Right lung (tissue), 5 donors: ENCODE results near the gene RAP1GAP2. TPM values are rescaled to one million over a fixed set of nuclear protein-coding genes. Genes with fewer than 3 reads are reported as not detected.
A peak's percentile ranks its signal among the peaks of the same experiment; 100 is the strongest.
"Not testable (repeated sequence)": the region's sequence is repeated elsewhere in the genome, so short reads cannot be mapped to it uniquely, and the experiment has no call there.

ENCODE experiments used
- DNase-seq, 2 donors: peaks; one replicate each; pipeline ENCODE4 v3.0.0-alpha.2; 2013
- polyA plus RNA-seq, 5 donors: library from polyadenylated mRNA; unstranded; fragments of 120-200 nt; gene quantifications; one replicate each; pipeline versions ENCODE4 v1.2.1 to v1.2.3, GENCODE V29; 2013; ENCODE audit warnings: inconsistent platforms in 1 of 5, low replicate concordance in 1 of 5; ENCODE audit not compliant: insufficient read length in 5 of 5, insufficient read depth in 1 of 5

Gene RAP1GAP2
- polyA plus RNA-seq, 5 donors = 7.3 to 10.7 (median 8.7) TPM

DNA sequence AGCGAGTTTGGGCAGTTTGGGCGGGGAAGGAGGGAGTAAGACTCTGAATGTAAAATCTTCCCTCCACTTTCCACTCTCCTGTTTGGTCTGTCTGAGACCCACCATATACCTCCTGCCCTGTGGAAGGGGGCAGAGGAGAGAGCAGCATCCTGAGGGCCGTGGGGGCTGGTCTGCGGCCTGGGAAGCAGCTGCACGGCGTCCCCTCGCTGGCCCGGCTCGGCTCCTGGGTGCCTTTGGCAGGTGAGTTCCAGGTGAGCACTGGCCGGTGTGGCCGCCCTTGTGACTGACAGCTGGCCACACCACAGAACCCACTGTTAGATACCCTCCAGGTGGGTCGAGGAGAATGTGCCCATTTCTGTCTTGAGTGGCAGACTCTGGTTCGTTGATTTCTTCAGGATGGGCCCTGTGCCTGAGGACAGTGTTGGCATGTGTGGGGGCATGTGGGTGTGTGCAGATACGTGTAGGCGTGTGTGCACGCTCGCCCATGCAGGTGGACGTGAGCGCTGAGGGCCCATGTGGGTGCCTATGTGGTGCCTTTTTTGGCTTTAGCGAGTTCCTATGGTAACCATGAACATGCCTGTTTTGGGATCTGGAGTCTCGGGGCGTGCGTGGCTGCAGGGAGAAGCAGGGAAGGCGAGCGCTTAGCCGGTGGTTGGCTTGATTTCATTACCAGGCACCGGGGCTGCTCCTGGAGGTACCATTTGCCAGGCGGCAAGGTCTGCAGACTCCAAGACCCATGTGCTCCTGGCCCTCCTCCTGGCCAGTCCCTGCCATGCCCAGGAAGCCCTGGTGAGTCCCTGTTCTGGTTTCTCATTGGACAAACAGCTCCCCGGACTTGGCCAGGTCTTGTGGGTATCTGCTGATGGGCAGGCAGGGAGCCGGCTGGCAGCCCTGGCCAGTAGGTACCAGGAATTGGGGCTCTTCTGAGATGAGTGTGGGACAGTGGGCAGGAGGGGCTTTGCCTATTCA is 12.4 kb downstream of the RAP1GAP2 start:
- DNase-seq = no peak

DNA sequence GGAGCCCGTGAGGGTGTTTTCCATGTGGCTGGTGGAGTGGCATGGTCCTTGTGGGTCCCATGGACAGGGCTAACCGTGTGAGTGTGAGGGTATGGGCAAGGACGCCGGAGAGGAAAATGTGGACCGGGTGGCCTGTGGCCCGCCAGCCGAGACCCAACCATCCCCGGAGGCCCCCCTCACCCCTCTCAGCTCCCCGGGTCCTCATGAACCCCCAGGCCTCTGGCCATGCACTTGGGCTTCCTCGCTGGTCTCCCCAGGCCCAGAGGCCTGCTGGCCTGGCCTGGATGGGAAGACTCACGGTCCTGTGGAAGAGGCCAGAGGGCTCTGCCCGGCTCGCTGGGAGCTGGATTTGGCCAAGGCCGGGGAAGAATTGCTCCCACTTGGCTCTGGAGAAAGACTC is 13.1 kb downstream of the RAP1GAP2 start:
- DNase-seq = no peak

DNA sequence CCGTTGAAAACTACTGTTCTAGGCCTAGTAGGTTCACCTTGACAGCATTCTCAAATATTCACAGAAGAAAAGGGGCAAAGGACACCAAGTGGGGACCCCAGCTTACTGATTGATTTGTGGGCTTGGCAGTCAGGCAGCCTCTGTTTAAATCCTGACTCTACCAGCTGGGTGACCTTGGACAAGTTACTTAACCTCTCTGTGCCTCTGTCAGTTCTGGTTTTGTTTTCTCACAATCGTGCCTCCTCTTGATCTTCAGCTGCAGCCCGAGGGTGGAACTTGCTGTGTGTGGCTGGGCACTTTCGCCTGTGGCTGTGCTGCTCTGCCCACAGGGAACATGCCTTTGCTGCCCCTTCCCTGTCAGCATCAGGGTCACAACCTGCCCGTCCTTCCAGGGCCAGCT is 17.8 kb downstream of the RAP1GAP2 start:
- DNase-seq = no peak

DNA sequence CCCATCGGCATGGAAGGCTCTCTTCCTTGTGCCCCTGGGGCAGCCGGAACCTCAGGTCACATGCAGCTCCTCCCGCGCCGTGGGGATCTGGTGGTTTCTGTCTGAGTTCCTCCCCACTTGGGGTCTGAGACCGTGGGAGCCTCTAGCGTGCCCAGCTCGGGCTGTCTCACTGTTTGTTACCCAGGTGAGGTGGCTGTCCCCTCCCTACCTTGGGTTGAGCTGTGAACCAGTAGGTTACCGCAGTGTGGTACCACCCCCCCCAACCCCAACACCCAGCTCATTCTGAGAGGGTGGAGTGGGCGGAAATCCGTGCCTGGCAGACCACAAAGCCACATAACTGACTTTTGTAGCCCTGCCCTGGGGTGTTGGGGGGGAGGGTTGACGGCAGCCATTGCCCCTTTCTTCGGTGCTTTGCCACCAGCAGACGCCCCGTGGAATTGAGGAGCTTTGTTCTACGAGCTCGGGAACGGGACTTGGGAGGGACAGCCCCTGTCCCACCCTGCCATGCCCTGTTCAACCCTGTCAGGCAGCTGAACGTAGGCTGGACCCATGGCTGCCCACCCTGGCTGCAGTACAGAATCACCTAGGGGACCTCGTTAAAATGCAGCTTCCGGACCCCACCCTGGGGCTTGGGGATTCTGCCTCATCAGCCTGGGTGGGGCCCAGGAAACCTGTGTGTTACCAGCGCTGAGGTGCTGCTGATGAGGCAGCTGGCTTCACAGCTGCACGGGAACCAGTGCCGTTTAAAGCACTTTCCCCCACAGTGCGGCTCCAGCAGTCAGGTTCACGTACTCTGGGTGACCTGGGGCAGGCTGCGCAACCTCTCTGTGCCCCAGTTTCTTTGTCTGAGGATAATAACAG is 18.5 kb downstream of the RAP1GAP2 start:
- DNase-seq = no peak

DNA sequence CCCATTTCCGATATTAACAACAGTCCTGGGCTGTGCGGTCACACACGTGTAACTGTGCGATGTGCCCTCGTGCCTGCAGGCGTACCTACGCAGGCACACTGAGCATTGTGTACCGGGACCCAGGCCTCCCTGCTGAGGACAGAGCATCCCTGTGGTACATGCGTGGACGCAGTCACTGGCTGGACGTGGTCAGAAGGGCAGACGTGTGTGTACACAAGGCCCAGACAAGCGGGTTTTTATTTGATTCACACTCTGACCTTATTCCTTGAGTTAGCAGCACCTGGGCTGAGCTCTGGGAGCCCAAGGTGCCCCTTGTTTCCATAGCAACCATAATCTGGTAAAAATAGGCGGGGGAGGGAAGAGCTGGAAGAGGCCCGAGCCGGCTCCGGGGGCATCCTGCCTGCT is 19.5 kb downstream of the RAP1GAP2 start:
- DNase-seq = no peak

DNA sequence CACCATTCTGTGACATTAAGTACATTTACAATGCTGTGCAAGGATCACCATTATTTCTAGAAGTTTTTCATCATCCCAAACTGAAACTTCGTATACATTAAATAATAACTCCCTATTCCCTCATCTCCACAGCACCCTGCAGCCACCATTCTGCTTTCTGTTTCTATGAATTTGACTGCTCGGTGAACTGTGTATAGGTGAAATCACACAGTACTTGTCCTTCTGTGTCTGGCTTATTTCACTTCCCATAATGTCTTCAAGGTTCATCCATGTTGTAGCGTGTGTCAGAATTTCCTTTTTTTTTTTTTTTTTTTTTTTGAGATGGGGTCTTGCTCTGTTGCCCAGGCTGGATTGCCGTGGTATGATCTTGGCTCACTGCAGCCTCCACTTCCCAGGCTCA is 20.4 kb downstream of the RAP1GAP2 start:
- no peak for DNase-seq

DNA sequence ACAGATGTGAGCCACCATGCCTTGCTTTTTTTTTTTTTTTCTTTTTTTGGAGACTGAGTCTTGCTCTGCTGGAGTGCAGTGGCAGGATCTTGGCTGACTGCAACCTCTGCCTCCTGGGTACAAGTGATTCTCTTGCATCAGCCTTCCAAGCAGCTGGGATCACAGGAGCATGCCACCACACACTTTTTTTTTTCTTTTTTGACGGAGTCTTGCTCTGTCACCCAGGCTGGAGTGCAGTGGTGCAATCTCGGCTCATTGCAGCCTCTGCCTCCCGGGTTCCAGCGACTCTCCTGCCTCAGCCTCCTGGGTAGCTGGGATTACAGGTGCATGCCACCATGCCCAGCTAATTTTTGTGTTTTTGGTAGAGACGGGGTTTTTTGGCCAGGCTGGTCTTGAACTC is 23.1 kb downstream of the RAP1GAP2 start:
- not testable (repeated sequence) for DNase-seq

DNA sequence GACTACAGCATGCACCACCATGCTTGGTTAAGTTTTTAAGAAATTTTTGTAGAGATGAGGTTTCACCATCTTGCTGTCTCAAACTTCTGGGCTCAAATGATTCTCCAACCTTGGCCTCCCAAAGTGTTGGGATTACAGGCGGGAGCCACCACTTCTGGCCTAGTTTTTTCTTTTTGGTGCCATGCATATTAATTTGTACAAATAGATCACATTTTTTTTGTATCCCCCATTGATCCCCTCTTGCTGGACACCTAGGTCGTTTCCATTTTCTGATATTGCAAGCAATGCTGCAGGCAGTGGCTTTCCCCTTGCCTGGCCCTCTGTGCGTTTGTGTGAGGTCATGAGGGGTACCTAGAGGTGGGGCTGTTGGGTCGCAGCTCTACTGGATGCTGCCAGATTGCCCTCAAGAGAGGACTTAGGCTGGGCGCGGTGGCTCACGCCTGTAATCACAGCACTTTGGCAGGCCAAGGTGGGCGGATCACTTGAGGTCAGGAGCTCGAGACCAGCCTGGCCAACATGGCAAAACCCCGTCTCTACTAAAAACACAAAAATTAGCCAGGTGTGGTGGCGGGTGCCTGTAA is 23.8 kb downstream of the RAP1GAP2 start:
- DNase-seq = no peak

DNA sequence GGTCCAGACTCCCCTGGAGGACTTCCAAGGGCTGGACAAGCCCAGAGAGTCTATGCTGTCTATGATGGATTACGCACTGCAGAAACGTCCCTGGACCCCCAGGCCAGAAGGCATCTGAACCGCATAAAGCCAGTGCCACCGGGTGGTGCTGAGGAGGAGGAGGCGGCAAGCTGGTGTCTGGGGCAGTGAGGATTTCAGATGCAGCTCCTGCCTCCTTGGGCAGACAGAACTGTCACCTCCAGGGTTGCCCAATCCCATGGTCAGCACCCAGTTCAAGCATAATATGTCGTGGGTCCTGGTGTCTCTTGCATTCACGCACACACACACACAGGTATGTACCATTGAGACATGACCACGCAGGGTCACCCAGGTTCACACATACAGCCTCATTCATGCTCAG is 25.6 kb downstream of the RAP1GAP2 start:
- DNase-seq = no peak

DNA sequence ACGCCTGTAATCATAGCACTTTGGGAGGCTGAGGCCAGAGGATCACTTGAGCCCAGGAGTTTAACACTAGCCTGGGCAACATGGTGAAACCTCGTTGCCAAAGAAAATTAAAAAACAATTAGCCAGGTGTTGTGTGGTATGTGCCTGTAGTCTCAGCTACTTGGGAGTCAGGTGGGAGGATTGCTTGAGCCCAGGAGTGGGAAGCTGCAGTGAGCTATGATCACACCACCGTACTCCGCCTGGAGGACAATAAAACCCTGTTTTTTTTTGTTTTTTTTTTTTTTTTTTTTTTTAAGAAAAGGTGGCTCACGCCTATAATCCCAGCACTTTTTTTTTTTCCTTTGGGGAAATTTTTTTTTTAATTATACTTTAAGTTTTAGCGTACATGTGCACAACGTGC is 26.1 kb downstream of the RAP1GAP2 start:
- DNase-seq = no peak

DNA sequence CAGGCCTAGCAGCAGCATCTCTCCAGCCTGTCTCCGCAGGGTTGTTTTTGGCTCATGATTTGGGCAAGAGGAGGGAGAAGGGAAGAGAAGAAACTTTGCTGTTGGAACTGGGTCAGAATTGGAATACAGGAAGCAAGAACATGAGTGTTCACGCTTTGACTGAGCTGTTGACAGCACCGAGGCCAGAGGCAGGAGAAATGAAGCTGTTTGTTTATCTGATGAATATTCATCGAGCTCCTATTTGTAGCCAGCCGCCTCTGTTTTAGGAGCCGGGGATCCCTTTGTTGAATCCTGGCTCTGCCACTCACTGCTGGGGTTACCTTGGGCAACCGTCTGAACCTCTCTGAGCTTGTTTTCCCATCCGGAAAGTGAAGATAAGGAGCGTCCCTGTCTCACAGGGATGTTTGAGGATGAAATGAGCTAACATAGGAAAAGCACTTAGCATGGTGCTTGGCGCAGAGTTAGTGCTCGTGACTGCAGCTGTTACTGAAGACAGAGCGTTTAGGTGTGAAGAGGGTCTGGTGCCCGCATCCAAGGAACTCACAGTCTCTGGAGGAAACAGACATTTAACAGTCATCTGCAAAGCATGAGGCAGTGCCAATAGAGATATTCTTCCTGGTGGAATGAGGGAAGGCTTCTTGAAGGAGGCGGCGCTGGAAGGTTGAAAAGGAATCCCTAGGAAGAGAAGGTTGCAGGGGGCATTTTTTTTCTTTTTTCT is 29.2 kb downstream of the RAP1GAP2 start:
- DNase-seq = no peak

DNA sequence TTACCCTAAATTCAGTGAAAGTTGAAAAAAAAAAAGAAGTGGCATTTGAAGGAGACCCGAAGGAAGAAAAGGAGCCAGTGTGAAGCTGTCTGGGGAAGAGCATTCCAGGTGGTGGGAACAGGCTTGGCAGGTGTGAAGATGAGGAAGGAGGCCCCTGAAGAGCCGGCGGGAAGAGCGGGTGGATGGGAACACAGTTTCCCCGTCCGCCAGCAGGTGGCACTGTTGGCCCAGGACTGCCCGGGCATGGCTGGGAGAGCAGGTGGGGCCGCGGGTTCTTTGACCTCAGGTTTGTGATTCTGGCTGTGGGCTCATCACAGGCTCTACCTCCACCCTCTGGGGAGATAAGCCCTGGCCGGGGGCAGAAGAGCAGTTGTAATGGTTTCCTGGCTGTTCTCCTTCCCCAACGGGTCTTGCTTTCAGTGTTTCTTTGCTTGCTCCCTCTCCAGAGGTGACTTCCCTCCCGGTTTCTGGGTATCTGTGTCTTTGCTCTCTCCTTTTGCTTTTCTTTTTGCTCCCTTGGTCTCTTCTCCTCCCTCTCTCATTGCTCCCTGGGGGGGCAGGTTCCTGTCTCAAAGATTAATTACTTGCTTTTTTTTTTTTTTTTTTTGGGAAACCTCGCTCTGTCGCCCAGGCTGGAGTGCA is 32.3 kb downstream of the RAP1GAP2 start:
- DNase-seq = peak in 1 of 2 donors; percentile 35

DNA sequence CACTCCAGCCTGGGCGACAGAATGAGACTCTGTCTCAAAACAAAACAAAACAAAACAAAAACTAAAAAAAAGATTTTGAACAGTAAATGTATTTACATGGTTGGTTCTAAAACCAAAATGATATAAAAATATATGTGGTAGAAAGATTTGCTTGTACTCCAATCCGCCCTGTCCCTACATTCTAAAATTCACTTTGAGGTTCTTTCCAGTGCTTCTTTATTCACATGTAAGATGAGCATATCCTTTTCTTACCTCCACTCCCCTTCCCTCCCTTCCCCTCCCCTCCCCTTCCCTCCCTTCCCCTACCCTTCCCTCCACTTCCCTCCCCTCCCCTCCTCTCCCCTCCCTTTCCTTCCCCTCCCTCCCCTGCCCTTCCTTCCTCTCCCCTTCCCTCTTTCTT is 34.4 kb downstream of the RAP1GAP2 start:
- no peak for DNase-seq

DNA sequence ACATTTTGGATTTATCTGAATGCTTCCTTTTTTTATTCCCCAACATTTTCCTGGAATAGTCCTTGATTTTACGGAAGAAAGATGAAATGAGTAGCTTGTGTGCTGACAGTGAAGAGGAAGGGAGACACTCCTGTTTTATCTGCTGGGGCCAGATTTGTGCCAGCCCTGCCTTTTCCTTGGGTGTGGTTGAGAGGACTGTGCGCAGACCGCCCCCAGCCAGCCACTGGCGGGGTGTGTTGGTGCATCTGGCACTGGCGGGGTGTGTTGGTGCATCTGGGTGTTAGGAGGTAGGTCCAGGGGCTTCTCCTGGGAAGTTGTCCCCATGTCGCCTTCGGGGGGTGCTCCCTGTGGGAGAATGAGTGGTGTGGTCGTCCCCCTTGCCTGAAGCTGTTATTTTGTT is 39.5 kb downstream of the RAP1GAP2 start:
- DNase-seq = no peak

DNA sequence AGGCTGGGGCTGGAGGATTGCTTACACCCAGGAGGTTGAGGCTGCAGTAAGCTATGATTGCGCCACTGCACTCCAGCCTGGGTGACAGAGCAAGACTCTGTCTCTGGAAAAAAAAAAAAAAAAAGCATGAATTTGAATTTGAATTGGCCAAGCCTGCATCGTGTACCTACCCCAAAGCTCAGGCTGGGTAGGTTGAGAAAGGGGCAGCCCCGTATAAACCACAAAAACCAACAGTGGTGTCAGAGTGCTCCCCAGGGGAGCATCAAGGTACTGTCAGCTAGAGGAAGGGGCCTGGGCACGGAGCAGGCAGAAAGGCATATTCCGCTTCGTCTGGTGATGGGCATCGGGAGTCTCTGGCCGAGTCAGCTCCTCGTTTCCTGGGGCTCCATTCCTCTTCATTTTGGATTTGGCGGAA is 40.9 kb downstream of the RAP1GAP2 start:
- DNase-seq = no peak

DNA sequence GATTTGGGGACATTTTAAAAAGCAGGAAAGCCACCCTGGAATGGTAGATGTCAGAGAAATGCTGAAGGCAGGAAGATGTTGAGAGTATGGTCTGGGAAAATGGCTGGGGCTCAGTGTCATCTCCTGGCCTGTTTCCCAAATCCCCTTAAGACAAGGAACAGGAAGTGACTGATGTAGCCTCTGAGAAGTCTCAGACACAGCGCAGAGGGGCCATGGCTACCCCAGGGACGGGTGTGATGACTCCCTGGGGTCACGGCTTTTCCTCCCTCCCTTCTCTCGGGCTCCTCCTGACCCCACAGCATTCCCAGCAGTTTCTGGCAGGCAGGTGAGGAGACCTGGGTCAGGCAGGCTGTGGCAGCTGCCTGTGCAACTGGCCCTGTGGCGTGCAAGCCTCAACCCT is 45.4 kb downstream of the RAP1GAP2 start:
- no peak for DNase-seq

DNA sequence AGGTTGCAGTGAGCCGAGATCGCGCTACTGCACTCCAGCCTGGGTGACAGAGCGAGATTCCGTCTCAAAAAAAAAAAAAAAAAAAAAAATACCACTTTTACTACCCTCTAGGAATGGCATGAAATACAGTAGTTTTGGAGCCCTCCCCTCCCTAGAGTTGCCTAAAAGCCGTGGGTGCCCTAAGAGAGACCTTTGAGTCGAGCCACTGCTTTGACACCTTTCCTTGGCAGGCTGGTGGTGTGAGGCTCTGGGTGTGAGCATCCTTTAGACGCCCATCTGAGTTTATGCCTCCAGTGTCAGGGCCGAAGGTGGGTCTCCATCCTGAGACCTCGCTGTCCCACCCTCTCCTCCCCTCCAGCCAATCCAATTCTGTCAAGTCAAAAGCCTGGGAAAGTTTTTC is 46.2 kb downstream of the RAP1GAP2 start:
- no peak for DNase-seq

DNA sequence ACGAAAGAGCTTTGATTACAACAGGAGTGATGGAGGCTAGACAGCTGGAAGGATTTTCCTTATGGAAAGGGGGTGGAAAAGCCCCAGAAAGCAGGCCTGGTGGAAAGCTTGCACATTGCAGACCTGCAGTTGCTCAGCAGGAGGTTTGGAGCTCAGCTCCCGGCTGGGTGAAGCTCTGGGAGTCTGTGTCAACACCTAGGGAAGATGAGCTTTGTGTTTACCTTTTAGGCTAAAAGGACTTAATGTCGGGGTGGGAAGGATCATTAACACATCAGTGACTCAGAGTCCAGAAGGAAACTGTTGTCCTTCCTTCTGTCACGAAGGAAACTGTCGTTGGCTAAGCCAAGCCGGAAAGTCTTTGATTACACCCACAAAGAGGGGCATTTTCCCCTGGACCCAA is 48.2 kb downstream of the RAP1GAP2 start:
- no peak for DNase-seq

DNA sequence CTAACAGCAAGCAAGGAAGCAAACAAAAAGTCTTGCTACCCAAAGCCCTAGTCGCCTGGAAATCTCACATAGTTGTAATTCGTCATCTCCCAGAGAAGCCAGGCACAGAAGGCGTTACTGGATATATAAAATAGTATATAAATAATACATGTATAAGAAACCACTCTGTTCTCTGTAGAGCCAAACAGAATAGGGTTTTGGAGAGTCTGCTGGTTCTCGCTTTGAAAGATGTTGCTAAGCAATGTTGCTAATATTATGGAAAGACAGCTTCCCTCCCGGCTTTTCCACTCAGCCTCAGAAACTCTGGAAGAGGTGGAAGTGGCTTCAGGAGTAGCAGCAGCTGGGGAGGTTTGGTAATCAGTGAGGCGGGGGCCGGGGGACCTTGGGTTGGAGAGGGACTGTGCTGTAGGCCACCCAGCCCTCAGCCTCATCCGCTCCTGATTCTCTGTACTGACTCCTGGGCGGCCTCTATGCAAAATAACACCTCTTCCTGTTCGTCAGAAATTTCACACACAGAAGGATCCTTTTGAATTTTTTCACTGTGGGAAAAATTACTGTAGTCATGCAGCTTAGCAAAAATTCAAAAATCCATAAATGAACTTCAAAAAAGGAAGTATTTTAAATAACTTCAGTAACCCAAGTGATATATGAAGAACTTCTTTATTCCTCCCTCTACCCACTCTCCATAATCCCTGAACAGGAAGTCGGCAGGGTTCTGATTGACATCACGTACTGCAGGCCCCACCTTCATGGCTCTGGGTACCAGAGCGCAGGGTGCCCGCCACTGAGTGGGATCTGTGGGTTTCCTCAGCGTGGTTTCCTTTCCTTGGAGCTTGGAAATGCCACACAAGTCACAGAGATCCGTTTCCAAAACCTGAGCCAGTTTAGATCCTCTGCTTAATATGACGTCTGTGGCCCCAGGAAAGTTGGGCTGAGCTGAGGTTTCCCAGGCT is 51.4 kb downstream of the RAP1GAP2 start:
- DNase-seq = no peak

DNA sequence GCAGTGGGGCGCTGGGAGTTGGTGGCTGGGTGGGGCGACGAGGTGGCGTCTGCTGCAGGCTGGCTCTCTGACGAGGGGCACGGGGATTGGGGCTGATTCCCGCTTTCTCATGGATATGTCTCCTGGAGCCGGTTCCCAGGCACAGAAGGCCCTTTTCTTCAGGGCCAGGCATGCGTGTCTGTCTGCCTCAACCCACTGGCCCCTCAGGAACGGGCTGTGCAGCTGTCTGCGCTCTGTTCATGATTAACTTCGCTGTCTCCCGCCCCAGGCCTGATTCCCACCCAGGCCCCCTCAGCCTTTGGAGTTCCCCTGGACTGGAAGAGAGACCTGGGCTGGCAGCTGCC is 53.1 kb downstream of the RAP1GAP2 start:
- no peak for DNase-seq
